ENCODE results near the gene NAA20. TPM values are rescaled to one million over a fixed set of nuclear protein-coding genes. Genes with fewer than 3 reads are reported as not detected.

The NAA20 gene
- polyA plus RNA-seq, 3 donors = 39.4 to 103 (median 94.0) TPM

GRCh38 chr20:20005342-20005741 lies 11.8 kb upstream of the NAA20 start:
- Mint-ChIP-seq H3K27ac (peak overlapping the region in 5 of 7 donors; percentile 30 to 68 (median 58)), H3K27me3 (ENCODE audit: low read depth in 3 of 3) (peaks cover 0 to 2% (median 0%) of the 10 kb centered on the region in 3 donors)

GRCh38 chr20:20009784-20010253 lies 7.3 kb upstream of the NAA20 start:
- no peak overlapping the region for H3K4me3 ChIP-seq (replicated peaks in 1 of 3; ENCODE audit: low read depth in 2 of 3, low read length in 3 of 3)
- DNase-seq = no peak
- peak overlapping the region; percentile 50 for H2AFZ ChIP-seq (ENCODE audit: insufficient read depth, low read depth, low read length, poor library complexity, severe bottlenecking)
- Mint-ChIP-seq H3K27me3 (ENCODE audit: low read depth in 3 of 3) (peaks cover 0 to 6% (median 0%) of the 10 kb centered on the region in 3 donors), H3K9me3 (peaks cover 0 to 1% (median 0%) of the 10 kb centered on the region in 7 donors), H3K4me1 (peaks cover 47% of the 10 kb centered on the region), H3K27ac (peak overlapping the region in 1 of 7 donors; percentile 21), H3K36me3 (peaks cover 0 to 4% of the 10 kb centered on the region in 2 donors), H3K4me3 (peak overlapping the region; percentile 37 to 49)
- peaks cover 41 to 45% of the 10 kb centered on the region in 2 donors for H3K4me1 ChIP-seq (ENCODE audit: control insufficient read depth in 1 of 2, insufficient read depth in 2 of 2, low read length in 2 of 2)
- intact Hi-C loops (cut with micrococcal nuclease) = no loop called here
- H3K36me3 ChIP-seq (replicated peaks in 1 of 2; ENCODE audit: control insufficient read depth in 1 of 2, insufficient read depth in 2 of 2, low read length in 2 of 2) = no peaks in the 10 kb centered on the region
- no peak overlapping the region for H3K4me2 ChIP-seq (replicated peaks; ENCODE audit: extremely low read depth, low read length, poor library complexity, severe bottlenecking)
- no peaks in the 10 kb centered on the region for H3K9me3 ChIP-seq (replicated peaks in 1 of 2; ENCODE audit: control insufficient read depth in 1 of 2, insufficient read depth in 1 of 2, low read length in 2 of 2)
- H3K9ac ChIP-seq (ENCODE audit: insufficient read depth, low read length, poor library complexity, severe bottlenecking) = no peak overlapping the region
- no peaks in the 10 kb centered on the region for H3K79me2 ChIP-seq (ENCODE audit: insufficient read depth, low read length)
- no peak for TF ChIP-seq CTCF (IDR thresholded peaks at IDR 0.05)
- H3K27me3 ChIP-seq (ENCODE audit: control insufficient read depth in 2 of 2, insufficient read depth in 2 of 2, low read length in 2 of 2) = no peaks in the 10 kb centered on the region
- H4K20me1 ChIP-seq (ENCODE audit: insufficient read depth, low read length) = no peaks in the 10 kb centered on the region
- H3K27ac ChIP-seq (ENCODE audit: low read depth in 1 of 2, low read length in 2 of 2) = no peak overlapping the region
- WGBS (ENCODE audit: insufficient coverage) = 64% methylated on average over 9 of the region's 14 CpGs

More at GRCh38 chr20:20005342-20005741, 11.8 kb upstream of the NAA20 start:
- no peak overlapping the region for H3K4me2 ChIP-seq (replicated peaks; ENCODE audit: extremely low read depth, low read length, poor library complexity, severe bottlenecking)
- Mint-ChIP-seq H3K4me3 (no peak overlapping the region), H3K4me1 (peaks cover 72% of the 10 kb centered on the region), H3K36me3 (peaks cover 16 to 30% of the 10 kb centered on the region in 2 donors), H3K9me3 (peaks cover 0 to 4% (median 0%) of the 10 kb centered on the region in 7 donors)
- no peak overlapping the region for H3K4me3 ChIP-seq (replicated peaks in 1 of 3; ENCODE audit: low read depth in 2 of 3, low read length in 3 of 3)
- peaks cover 13 to 18% of the 10 kb centered on the region in 2 donors for H3K36me3 ChIP-seq (replicated peaks in 1 of 2; ENCODE audit: control insufficient read depth in 1 of 2, insufficient read depth in 2 of 2, low read length in 2 of 2)
- H3K79me2 ChIP-seq (ENCODE audit: insufficient read depth, low read length) = peaks cover 14% of the 10 kb centered on the region
- no peak for TF ChIP-seq CTCF (IDR thresholded peaks at IDR 0.05)
- WGBS (ENCODE audit: insufficient coverage) = 94% methylated on average over 3 of the region's 7 CpGs
- H3K9ac ChIP-seq (ENCODE audit: insufficient read depth, low read length, poor library complexity, severe bottlenecking) = no peak overlapping the region
- peaks cover 72% of the 10 kb centered on the region in 2 donors for H3K4me1 ChIP-seq (ENCODE audit: control insufficient read depth in 1 of 2, insufficient read depth in 2 of 2, low read length in 2 of 2)
- H4K20me1 ChIP-seq (ENCODE audit: insufficient read depth, low read length) = no peaks in the 10 kb centered on the region
- peak overlapping the region in 1 of 2 donors; percentile 87 for H3K27ac ChIP-seq (ENCODE audit: low read depth in 1 of 2, low read length in 2 of 2)
- DNase-seq = no peak
- H2AFZ ChIP-seq (ENCODE audit: insufficient read depth, low read depth, low read length, poor library complexity, severe bottlenecking) = no peak overlapping the region
- no peaks in the 10 kb centered on the region for H3K9me3 ChIP-seq (replicated peaks in 1 of 2; ENCODE audit: control insufficient read depth in 1 of 2, insufficient read depth in 1 of 2, low read length in 2 of 2)
- intact Hi-C loops (cut with micrococcal nuclease) = no loop called here
- H3K27me3 ChIP-seq (ENCODE audit: control insufficient read depth in 2 of 2, insufficient read depth in 2 of 2, low read length in 2 of 2) = no peaks in the 10 kb centered on the region
